Measurements from ENCODE around the gene DHX38.

Gene DHX38

DNA sequence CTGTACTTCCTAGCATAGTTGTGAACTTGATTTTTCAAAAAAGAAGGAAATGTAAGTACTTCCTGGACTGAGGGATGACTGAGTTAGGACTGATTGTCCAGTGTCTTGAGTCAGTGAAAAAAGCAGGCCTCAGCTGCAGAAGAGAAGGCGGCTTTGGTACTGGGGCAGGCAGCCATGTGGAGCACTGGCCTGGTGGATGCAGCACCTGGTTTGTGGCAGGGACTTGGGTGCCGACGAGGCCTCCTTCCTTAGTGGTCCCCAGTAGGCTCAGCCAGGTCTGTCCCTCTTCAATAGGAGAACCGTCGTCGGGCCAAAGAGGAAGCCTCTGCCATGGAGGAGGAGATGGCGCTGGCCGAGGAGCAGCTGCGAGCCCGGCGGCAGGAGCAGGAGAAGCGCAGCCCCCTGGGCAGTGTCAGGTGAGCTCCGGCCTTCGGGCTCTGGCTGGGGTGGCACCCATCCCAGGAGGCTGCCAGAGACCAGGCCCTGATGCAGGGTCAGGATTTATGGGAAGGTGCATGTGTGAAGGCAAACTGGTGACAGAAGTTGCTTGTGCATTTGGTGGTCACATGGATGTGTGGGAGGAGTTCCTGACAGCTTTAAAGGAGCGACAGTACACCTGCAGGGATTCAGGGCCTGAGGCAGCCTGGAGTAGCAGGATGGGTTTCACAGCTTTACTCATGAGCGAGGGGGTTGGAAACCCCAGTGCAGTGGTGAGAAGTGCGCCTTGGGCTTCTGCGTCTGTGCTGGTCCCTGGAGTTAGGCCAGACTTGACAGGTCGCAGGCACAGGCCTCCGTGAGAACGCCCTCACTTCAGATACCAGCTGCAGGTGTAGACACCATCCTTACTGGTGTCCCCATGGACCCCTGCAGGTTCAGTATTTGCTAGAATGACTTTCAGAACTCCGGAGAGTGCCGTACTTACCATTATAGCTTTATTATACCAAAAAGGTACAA, 17.3 kb downstream of the DHX38 start:
- no peak for DNase-seq (ENCODE audit: low read depth, low spot score)
- TF ChIP-seq, protein P1, sequence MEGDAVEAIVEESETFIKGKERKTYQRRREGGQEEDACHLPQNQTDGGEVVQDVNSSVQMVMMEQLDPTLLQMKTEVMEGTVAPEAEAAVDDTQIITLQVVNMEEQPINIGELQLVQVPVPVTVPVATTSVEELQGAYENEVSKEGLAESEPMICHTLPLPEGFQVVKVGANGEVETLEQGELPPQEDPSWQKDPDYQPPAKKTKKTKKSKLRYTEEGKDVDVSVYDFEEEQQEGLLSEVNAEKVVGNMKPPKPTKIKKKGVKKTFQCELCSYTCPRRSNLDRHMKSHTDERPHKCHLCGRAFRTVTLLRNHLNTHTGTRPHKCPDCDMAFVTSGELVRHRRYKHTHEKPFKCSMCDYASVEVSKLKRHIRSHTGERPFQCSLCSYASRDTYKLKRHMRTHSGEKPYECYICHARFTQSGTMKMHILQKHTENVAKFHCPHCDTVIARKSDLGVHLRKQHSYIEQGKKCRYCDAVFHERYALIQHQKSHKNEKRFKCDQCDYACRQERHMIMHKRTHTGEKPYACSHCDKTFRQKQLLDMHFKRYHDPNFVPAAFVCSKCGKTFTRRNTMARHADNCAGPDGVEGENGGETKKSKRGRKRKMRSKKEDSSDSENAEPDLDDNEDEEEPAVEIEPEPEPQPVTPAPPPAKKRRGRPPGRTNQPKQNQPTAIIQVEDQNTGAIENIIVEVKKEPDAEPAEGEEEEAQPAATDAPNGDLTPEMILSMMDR (IDR thresholded peaks at IDR 0.05; ENCODE audit: low read depth, low read length): no peak
- no peak overlapping the region for H3K4me3 ChIP-seq (ENCODE audit: low read depth, low read length)
- in situ Hi-C loops (cut with HindIII; ENCODE audit: low sequenced_read_pairs): no loop called here

DNA sequence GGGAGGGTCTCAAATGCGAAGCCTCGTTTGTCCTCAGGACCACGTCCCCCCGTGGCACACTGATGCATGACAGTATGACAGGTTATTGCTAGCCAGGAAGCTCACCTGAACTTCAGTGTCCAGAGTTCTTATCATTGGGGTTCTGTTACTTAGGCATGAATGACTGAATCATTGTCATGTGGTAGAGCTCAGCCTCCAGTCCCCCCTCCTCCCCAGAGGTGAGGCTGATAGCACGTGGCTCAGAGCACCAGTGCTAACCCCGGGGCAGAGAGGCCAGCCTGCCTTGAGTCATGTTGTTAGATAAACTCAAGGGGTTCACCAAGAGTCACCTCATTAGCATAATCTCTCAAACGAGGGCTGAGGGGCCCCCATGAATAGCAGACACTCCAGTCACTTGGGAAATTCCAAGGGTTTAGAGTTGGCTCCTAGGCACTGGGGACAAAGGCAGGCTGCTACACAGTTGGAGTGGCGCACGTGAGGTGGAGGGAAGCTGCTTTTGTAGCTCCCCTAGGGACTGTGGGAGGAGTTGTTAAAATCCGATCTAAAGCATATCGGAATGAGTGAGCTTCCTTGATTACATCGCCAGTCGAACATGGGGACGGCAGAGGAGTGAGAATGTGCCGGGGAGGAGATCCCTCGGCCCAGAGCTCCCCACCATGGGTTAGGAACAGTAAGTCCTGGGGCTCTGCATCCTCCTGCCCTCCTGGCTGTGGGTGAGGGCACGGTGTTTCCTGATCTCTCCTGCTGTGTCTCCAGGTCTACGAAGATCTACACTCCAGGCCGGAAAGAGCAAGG, 18.2 kb downstream of the DHX38 start:
- TF ChIP-seq, protein P1 (IDR thresholded peaks at IDR 0.05; ENCODE audit: low read depth, low read length): no peak
- no peak overlapping the region for H3K4me3 ChIP-seq (ENCODE audit: low read depth, low read length)
- in situ Hi-C loops (cut with HindIII; ENCODE audit: low sequenced_read_pairs): no loop called here
- no peak for DNase-seq (ENCODE audit: low read depth, low spot score)

DNA sequence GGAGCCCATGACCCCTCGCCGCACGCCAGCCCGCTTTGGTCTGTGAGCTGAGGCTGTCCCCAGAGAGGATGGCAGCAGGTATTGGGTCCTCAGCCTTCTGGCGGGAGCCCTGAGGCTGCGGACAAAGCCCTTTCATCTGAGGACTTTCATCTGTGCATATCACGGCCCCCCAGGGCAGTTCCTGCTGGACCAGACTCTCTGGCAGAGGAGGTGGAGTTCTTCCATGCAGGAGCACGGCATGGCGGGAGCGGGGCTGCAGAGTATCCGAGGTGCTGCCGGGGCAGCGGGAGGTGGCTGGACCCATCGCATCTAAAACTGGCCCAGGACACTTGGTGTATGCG, 18.8 kb downstream of the DHX38 start:
- in situ Hi-C loops (cut with HindIII; ENCODE audit: low sequenced_read_pairs): no loop called here
- TF ChIP-seq, protein P1 (IDR thresholded peaks at IDR 0.05; ENCODE audit: low read depth, low read length): no peak
- no peak for DNase-seq (ENCODE audit: low read depth, low spot score)
- no peak overlapping the region for H3K4me3 ChIP-seq (ENCODE audit: low read depth, low read length)

DNA sequence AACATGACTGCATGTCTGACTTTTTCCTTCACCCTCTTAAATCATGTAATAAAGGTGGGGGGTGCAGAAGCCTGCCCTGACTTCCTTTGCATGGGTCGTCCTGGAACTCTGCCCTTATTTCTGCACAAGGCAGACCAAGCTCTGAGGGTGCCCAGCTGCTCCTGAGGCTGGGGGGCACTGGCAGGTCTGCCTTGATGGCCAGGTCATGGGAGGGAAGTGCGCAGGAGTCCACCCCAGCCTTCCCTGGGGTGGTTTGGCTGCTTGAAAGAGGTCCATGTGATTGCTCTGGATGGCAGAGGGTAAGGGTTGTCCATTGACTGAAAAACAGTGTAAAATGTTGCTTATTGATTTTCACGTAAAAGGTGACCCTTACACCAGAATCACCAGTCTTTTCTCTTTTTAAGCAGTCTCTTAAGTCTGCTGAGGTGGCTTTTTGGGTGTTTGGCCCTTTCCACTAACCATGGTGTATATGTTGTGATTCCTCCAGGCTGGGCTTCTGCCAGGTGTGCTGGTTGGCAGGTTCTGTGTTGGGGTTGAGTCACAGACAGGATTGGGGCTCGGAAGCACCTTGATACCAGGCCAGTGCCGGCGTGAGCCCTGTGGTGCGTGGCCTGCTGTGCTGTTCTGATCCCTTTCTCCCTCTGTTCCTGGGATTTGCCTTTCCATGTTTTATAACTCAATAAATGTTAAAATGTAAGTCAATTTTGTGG, 19.4 kb downstream of the DHX38 start:
- no peak for DNase-seq (ENCODE audit: low read depth, low spot score)
- no peak overlapping the region for H3K4me3 ChIP-seq (ENCODE audit: low read depth, low read length)
- TF ChIP-seq, protein P1 (IDR thresholded peaks at IDR 0.05; ENCODE audit: low read depth, low read length): no peak
- in situ Hi-C loops (cut with HindIII; ENCODE audit: low sequenced_read_pairs): no loop called here

DNA sequence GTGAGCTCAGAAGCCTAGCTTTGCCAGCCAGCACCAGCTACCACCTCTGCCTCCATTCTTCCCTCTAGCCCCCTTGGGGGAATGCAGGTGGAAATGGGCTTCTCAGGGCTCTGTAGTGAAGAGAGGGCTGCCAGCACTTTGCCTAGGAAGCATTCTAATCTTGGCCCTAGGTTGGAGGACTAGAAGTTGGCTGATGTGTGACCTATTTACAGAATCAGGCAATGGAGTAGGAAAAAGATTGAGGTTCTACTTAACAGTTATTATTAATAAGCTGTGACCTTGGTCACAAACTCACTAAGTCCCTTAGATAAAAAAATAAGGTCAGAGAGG, 19.9 kb downstream of the DHX38 start:
- in situ Hi-C loops (cut with HindIII; ENCODE audit: low sequenced_read_pairs): no loop called here
- H3K4me3 ChIP-seq (ENCODE audit: low read depth, low read length): no peak overlapping the region
- TF ChIP-seq, protein P1 (IDR thresholded peaks at IDR 0.05; ENCODE audit: low read depth, low read length): no peak
- DNase-seq (ENCODE audit: low read depth, low spot score): no peak

DNA sequence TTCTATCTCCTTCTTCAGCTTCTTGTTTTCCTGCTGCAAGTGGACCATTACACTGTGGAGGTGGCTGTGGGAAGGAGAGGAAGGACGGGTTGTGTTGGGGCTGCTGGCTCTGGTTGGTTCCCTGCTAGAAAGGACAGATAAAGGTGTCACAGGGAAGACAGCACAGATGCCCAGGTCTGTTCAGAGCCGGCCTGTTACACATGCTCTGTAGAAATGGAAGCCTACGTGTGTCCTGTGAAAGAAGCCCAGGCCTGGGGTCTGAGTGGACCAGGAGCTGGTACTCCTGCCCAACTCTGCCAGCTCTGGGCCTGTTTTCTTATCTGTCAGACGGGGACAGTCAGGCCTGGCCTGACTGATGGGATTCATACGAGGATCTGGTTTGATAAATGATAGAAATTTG, 26.4 kb downstream of the DHX38 start:
- TF ChIP-seq, protein P1 (IDR thresholded peaks at IDR 0.05; ENCODE audit: low read depth, low read length): no peak
- no peak overlapping the region for H3K4me3 ChIP-seq (ENCODE audit: low read depth, low read length)
- in situ Hi-C loops (cut with HindIII; ENCODE audit: low sequenced_read_pairs): no loop called here
- DNase-seq (ENCODE audit: low read depth, low spot score): no peak

Data from astrocyte of the spinal cord (primary cell).